Panc1 (cell line): Measurements from ENCODE around the gene MAGEA9B. TPM values are rescaled to one million over a fixed set of nuclear protein-coding genes. Genes with fewer than 3 reads are reported as not detected.
"Not testable (repeated sequence)": the region's sequence is repeated elsewhere in the genome, so short reads cannot be mapped to it uniquely, and the experiment has no call there.

Experiments used
- ATAC-seq: fragments of 200-7000 bp; cut with Tn5 transposase; 2 replicates; pipeline ENCODE4 v1.9.1; 2020; ENCODE audit warnings: mild to moderate bottlenecking, moderate library complexity
- BruUV-seq: library from RNA; stranded (reverse); fragments of 400-500 nt; replicated peaks from 2 replicates; lab custom pipeline; 2021; lab: Mats Ljungman, UMichigan
- CTCF ChIA-PET: fragments of 300-600 bp; sonication (Branson Sonifier 250); formaldehyde crosslinking; loops from one replicate; lab custom pipeline; 2022; ENCODE audit warnings: antibody characterized with exemption; lab: Charles Lee
- POLR2A ChIA-PET: fragments of 300-600 bp; sonication (Branson Sonifier 250); formaldehyde crosslinking; loops from one replicate; lab custom pipeline; 2022; ENCODE audit warnings: antibody characterized with exemption; lab: Charles Lee
- DNase-seq: peaks from one replicate; pipeline ENCODE4 v3.0.0-alpha.2; 2010; ENCODE audit warnings: low read depth, low spot score
- H3K27ac ChIP-seq: 2 replicates; pipeline ENCODE4 v1.5.1; 2011; ENCODE audit warnings: mild to moderate bottlenecking, low read length, inconsistent platforms
- H3K27me3 ChIP-seq: fragments of 200-500 bp; sonication (Bioruptor generic); 2 replicates; pipeline ENCODE4 v1.6.0; 2014; ENCODE audit warnings: low read length, inconsistent platforms; ENCODE audit not compliant: control insufficient read depth, insufficient read depth
- H3K36me3 ChIP-seq: fragments of 200-500 bp; sonication (Bioruptor generic); 2 replicates; pipeline ENCODE4 v1.5.1; 2014; ENCODE audit warnings: inconsistent platforms, mild to moderate bottlenecking, low read length, moderate library complexity; ENCODE audit not compliant: control insufficient read depth, insufficient read depth
- H3K4me1 ChIP-seq: 2 replicates; pipeline ENCODE4 v1.5.1; 2011; ENCODE audit warnings: inconsistent platforms, mild to moderate bottlenecking, low read length, moderate library complexity; ENCODE audit not compliant: control insufficient read depth, insufficient read depth
- H3K4me3 ChIP-seq, 2 experiments: 2 replicates each; pipeline ENCODE4 v1.5.1; 2011 to 2012; ENCODE audit warnings: low read depth in 2 of 2, low read length in 2 of 2, mild to moderate bottlenecking in 2 of 2, inconsistent platforms in 1 of 2, moderate library complexity in 1 of 2
- H3K9me3 ChIP-seq: fragments of 200-500 bp; sonication (Bioruptor generic); 2 replicates; pipeline ENCODE4 v1.5.1; 2014; ENCODE audit warnings: low read depth, mild to moderate bottlenecking, inconsistent platforms, low read length, moderate library complexity; ENCODE audit not compliant: control insufficient read depth, insufficient read depth
- CTCF ChIP-seq: fragments of 450-650 bp; IDR thresholded peaks from 2 replicates; pipeline ENCODE4 v1.5.1; 2017; ENCODE audit warnings: mild to moderate bottlenecking
- POLR2AphosphoS5 ChIP-seq: IDR thresholded peaks from 2 replicates; pipeline ENCODE4 v1.6.1; 2012; ENCODE audit warnings: mild to moderate bottlenecking, low read depth, low read length, moderate library complexity
- REST ChIP-seq, 2 experiments: IDR thresholded peaks; 2 replicates each; pipeline ENCODE4 v1.6.1; 2011 to 2012; ENCODE audit warnings: low read depth in 2 of 2, control low read depth in 1 of 2, low read length in 1 of 2, mild to moderate bottlenecking in 1 of 2, moderate library complexity in 1 of 2; ENCODE audit not compliant: insufficient read depth in 1 of 2
- SIN3A ChIP-seq: IDR thresholded peaks from 2 replicates; pipeline ENCODE4 v1.6.1; 2012; ENCODE audit warnings: low read depth, mild to moderate bottlenecking, low read length, moderate library complexity, borderline replicate concordance; ENCODE audit not compliant: insufficient read depth
- TCF7L2 ChIP-seq: IDR thresholded peaks from 2 replicates; pipeline ENCODE4 v1.6.1; 2011; ENCODE audit warnings: mild to moderate bottlenecking, low read depth, low read length, inconsistent platforms
- in situ Hi-C: cut with HindIII; loops from 2 replicates; pipeline ENCODE4 v1.10.0; 2016; ENCODE audit warnings: low sequenced_read_pairs, low pct_unique_long_range_greater_than_20kb
- intact Hi-C: fragments of 100-400 bp; cut with micrococcal nuclease; formaldehyde crosslinking; loops from one replicate; pipeline ENCODE4 v1.10.0; 2022; ENCODE audit not compliant: unreplicated experiment
- total RNA-seq: library from RNA; stranded (reverse); gene quantifications from one replicate; pipeline ENCODE4 v1.2.1, GENCODE V29; 2021; ENCODE audit not compliant: unreplicated experiment

MAGEA9B gene
- total RNA-seq, 1 experiment from 2014 or later, result not detected

GRCh38 chrX:149628280-149628679, 41.0 kb upstream of the MAGEA9B start:
- no peak overlapping the region for H3K27ac ChIP-seq
- TF ChIP-seq SIN3A, result no peak
- DNase-seq (no peak), ATAC-seq (no peak)
- in situ Hi-C loops, result no loop called here
- H3K9me3 ChIP-seq, result no peaks in the 10 kb centered on the region
- intact Hi-C loops, result no loop called here
- ChIA-PET POLR2A (interaction anchor here (0.5 kb wide), 1 partner anchor 1128 kb away, joined by 5 read pairs; no protein-coding TSS in a partner anchor), CTCF (no interaction called here)
- BruUV-seq, result no TSS peak
- peaks cover 2% of the 10 kb centered on the region; the same call in 1 of the 2 replicates for H3K27me3 ChIP-seq
- peaks cover 16% of the 10 kb centered on the region for H3K4me1 ChIP-seq
- H3K4me3 ChIP-seq, result no peak overlapping the region
- H3K36me3 ChIP-seq, result no peaks in the 10 kb centered on the region

- H3K9me3 ChIP-seq, H3K36me3 ChIP-seq, H3K27ac ChIP-seq, in situ Hi-C loops, ATAC-seq, H3K4me3 ChIP-seq, DNase-seq, CTCF ChIA-PET, BruUV-seq, intact Hi-C loops, POLR2A ChIA-PET, H3K27me3 ChIP-seq: not testable (repeated sequence)
- H3K4me1 ChIP-seq, result peaks cover 16% of the 10 kb centered on the region
Measured at GRCh38 chrX:149626829-149627228, 39.6 kb upstream of the MAGEA9B start.

GRCh38 chrX:149619662-149620061, 32.4 kb upstream of the MAGEA9B start:
- ATAC-seq, H3K4me3 ChIP-seq, H3K27me3 ChIP-seq, POLR2A ChIA-PET, BruUV-seq, intact Hi-C loops, H3K36me3 ChIP-seq, DNase-seq, H3K4me1 ChIP-seq, in situ Hi-C loops, H3K27ac ChIP-seq, H3K9me3 ChIP-seq, CTCF ChIA-PET: not testable (repeated sequence)

- Histone ChIP-seq H3K4me1 (no peaks in the 10 kb centered on the region), H3K27ac (no peak overlapping the region), H3K9me3 (no peaks in the 10 kb centered on the region), H3K27me3 (no peaks in the 10 kb centered on the region), H3K4me3 (no peak overlapping the region), H3K36me3 (no peaks in the 10 kb centered on the region)
- ChIA-PET CTCF (no interaction called here), POLR2A (no interaction called here)
- intact Hi-C loops (no loop called here), in situ Hi-C loops (no loop called here)
- no TSS peak for BruUV-seq
- ATAC-seq, result no peak
- TF ChIP-seq POLR2AphosphoS5 (no peak), SIN3A (no peak), CTCF (no peak), REST (IDR thresholded peaks at IDR 0.05; ENCODE audit: insufficient read depth in 1 of 2, low read depth in 2 of 2, low read length in 1 of 2) (no peak), TCF7L2 (no peak)
- no peak for DNase-seq
Measured at GRCh38 chrX:149618871-149619270, 31.6 kb upstream of the MAGEA9B start.
